Loucy (cell line): Measurements from ENCODE around the gene SP110.

Experiments
- CTCF ChIP-seq: fragments of 200-600 bp; sonication (generic); conservative IDR thresholded peaks from 2 replicates; pipeline ENCODE4 v1.5.1; 2014; ENCODE audit warnings: mild to moderate bottlenecking, antibody characterized with exemption, low read length
- EZH2phosphoT487 ChIP-seq: fragments of 200-600 bp; IDR thresholded peaks from 2 replicates; pipeline ENCODE4 v1.6.1; 2018; ENCODE audit warnings: antibody characterized with exemption, mild to moderate bottlenecking, moderate library complexity, borderline replicate concordance

DNA sequence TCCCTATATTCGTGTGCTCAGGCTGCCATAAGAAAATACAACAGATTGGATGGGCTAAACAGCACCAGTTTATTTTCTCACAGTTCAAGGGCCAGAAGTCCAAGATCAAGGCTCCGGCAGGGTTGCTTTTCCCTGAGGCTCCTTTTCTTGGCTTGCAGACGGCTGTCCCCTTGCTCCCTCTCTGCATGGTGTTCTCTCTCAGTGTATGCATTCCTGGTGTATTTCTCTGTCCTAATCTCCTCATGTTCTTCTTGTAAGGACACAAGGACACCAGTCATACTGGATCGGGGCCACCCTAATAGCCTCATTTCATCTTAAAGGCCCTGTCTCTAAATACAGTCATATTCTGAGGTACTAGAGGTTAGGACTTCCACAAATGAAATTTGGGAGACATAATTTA lies 88.4 kb downstream of the SP110 start:
- TF ChIP-seq EZH2phosphoT487 (no peak), CTCF (no peak)
